Stimulated activated CD8-positive, alpha-beta memory T cell treated with anti-CD3 and anti-CD28 coated beads, Interleukin-12 subunit alpha, Interleukin-12 subunit beta, amount 100 ng/mL, for 1 hour (primary cell): ENCODE measurements around the gene FFAR1.

Experiments used
- DNase-seq: peaks from one replicate; pipeline ENCODE4 v3.0.0-alpha.2; 2020; ENCODE audit warnings: low read depth

The FFAR1 gene

GRCh38 chr19:35389192-35389861 is 41.6 kb downstream of the FFAR1 start:
- no peak for DNase-seq

DNA sequence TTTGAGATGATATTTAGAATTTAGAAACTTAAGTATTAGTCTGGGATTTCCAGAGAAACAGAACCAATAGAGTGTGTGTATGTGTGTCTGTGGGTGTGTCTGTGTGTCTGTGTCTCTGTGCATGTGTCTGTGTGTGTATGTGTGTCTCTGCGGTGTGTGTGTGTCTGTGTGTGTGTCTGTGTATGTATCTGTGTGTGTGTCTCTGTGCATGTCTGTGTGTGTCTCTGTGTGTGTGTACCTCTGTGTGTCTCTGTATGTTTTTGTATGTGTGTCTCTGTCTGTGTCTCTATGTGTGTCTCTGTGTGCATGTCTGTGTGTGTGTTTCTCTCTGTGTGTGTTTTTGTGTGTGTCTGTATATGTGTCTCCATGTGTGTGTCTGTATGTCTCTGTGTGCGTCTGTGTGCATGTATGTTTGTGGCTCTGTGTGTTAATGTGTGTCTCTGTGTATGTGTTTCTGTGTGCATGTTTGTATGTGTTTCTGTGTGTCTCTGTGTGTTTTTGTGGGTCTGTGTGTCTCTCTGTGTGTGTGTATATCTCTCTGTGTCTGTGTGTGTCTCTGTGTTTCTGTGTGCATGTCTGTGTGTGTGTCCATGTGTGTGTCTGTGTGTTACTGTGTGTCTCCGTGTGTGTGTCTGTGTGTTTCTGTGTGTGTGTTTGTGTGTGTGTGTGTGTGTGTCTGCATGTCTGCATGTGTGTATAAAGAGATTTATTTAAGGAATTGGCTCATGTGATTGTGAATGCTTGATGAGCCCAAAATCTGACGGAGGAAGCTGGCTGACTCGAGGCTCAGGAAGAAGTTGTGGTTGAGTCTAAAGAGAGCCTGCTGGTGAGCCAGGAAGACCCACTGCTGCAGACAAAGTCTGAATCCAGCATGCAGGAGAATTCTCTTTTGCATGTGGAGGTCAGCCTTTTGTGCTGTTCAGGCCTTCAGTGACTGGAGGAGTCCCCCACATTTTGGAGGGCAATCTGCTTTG is 45.3 kb downstream of the FFAR1 start:
- no peak for DNase-seq

DNA sequence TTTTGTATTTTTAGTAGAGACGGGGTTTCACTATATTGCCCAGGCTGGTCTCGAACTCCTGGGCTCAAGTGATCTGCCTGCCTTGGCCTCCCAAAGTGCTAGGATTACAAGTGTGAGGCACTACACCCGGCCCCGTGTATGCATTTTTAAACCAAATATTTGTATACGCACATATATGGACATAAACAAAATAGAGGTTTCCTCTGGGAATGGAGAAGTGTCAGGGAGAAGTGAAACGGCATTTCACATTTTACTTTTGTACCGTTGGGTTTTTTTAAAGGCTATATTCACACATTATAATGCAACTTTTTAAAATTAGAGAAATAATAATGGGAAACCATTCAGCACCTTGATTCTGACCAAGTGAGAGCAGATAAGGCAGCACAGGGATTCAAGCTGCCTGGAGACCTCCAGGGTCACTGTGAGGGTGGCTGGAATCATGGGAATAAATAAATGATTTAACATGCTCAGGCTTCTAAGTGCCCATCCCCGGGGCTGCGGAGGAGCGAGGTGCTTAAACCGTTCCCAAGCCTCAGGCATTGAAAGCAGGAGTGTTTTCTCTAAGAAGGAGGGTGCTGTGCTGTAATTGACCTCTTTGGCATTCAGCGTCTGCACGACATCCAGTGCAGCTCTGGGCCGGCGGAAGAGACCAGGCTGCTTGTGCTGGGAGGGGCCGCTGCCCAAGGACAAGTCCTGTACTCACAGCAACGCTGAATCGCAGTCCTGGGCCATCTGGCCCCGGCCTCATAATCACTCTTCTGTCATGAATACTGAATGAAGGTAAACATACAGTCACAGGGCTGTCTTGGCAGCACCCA is 47.9 kb downstream of the FFAR1 start:
- no peak for DNase-seq

- DNase-seq, result no peak
Observed at GRCh38 chr19:35396240-35396885, 48.7 kb downstream of the FFAR1 start.

DNA sequence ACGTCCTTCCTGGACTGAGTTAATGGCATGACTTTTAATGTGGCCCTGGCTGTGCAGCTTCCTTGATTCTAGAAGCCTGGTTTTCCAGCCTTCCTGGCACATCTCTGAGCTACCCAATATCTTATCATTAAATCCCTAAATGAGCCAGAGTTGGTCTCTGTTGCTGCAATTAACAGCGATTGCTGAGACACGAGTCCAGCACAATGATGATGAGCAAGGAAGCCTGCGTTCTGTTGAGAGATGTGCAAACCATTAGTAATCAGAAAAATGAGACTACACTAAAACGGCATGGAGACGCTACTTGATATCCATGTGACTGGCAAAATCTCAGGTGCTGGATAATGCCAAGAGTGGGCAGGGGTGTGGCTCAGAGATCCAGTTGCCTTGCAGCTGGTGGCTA is 49.4 kb downstream of the FFAR1 start:
- DNase-seq, result no peak
